A549 treated with CORT108297 at 1 μM for 4 hours (cell line): ENCODE measurements around the gene PRPS1. TPM values are rescaled to one million over a fixed set of nuclear protein-coding genes. Genes with fewer than 3 reads are reported as not detected.

Experiments used
- total RNA-seq: library from RNA; stranded (reverse); fragments of 200-300 nt; extraction: Qiagen RNA extraction; gene quantifications from 5 replicates; pipeline ENCODE4 v1.2.3, GENCODE V29; 2022

Gene PRPS1
- 94.1 to 112 TPM (median 99.0 TPM) in 5 replicates for total RNA-seq

GRCh38 chrX:107627838-107628661 is at the start of gene PRPS1:
Gene PRPS1, plus strand, starts transcription at chrX:107628510. Its CDS starts 119 bp downstream, at chrX:107628629.

Other genes starting within 250 kb of the PRPS1 start
- 0.10 to 0.15 TPM (median 0.12 TPM) in 5 replicates for gene FRMPD3, start 178.9 kb upstream of the PRPS1 start, total RNA-seq
- gene TSC22D3, start 147.3 kb downstream of the PRPS1 start, total RNA-seq, result 39.0 to 47.2 TPM (median 42.7 TPM) in 5 replicates
- gene NCBP2L, start 149.2 kb downstream of the PRPS1 start, total RNA-seq, result not detected in 5 replicates
- gene MID2, start 197.4 kb downstream of the PRPS1 start, total RNA-seq, result 5.5 to 8.6 TPM (median 7.3 TPM) in 5 replicates